NB4 (cell line): Measurements from ENCODE around the gene DCC.

Experiments
- DNase-seq: peaks from one replicate; pipeline ENCODE4 v3.0.0; 2010; ENCODE audit warnings: low read depth
- H3K4me3 ChIP-seq: one replicate; pipeline ENCODE4 v1.5.1; 2011; ENCODE audit warnings: mild to moderate bottlenecking, low read depth, low read length, moderate library complexity
- MYC ChIP-seq: IDR thresholded peaks from 2 replicates; pipeline ENCODE4 v1.6.1; 2011; ENCODE audit warnings: low read depth, low read length
- POLR2A ChIP-seq: IDR thresholded peaks from 2 replicates; pipeline ENCODE4 v1.6.1; 2011; ENCODE audit warnings: mild to moderate bottlenecking; ENCODE audit not compliant: insufficient read length; ENCODE audit errors: extremely low read depth
- TF ChIP-seq, protein P1 (sequence below): IDR thresholded peaks from 2 replicates; pipeline ENCODE4 v1.6.1; 2011; ENCODE audit warnings: low read depth, low read length
- TF ChIP-seq, protein P2 (sequence below): IDR thresholded peaks from one replicate; pipeline ENCODE4 v1.5.1; 2012; ENCODE audit warnings: low read depth, low read length

Gene DCC

DNA sequence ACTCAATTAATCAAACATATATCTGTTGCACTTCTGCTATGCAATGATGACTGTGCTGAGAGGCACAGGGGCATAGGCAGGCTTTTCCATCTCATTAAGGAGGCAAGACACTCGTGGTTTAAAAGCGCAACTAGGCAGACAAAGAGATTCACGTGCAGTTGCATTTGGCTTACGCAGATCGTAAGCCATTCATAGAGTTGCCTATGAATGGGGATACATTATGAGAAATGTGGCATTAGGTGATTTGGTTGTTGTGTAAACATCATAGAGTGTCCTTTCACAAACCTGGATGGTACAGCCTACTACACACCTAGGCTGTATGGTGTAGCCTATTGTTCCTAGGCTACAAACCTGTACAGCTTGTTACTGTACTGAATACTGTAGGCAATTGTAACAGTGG is 284.7 kb downstream of the DCC start:
- no peak overlapping the region for H3K4me3 ChIP-seq
- DNase-seq: no peak
- TF ChIP-seq, protein P1, sequence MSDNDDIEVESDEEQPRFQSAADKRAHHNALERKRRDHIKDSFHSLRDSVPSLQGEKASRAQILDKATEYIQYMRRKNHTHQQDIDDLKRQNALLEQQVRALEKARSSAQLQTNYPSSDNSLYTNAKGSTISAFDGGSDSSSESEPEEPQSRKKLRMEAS: no peak
- TF ChIP-seq MYC (no peak), POLR2A (no peak)
- TF ChIP-seq, protein P2, sequence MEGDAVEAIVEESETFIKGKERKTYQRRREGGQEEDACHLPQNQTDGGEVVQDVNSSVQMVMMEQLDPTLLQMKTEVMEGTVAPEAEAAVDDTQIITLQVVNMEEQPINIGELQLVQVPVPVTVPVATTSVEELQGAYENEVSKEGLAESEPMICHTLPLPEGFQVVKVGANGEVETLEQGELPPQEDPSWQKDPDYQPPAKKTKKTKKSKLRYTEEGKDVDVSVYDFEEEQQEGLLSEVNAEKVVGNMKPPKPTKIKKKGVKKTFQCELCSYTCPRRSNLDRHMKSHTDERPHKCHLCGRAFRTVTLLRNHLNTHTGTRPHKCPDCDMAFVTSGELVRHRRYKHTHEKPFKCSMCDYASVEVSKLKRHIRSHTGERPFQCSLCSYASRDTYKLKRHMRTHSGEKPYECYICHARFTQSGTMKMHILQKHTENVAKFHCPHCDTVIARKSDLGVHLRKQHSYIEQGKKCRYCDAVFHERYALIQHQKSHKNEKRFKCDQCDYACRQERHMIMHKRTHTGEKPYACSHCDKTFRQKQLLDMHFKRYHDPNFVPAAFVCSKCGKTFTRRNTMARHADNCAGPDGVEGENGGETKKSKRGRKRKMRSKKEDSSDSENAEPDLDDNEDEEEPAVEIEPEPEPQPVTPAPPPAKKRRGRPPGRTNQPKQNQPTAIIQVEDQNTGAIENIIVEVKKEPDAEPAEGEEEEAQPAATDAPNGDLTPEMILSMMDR: no peak

DNA sequence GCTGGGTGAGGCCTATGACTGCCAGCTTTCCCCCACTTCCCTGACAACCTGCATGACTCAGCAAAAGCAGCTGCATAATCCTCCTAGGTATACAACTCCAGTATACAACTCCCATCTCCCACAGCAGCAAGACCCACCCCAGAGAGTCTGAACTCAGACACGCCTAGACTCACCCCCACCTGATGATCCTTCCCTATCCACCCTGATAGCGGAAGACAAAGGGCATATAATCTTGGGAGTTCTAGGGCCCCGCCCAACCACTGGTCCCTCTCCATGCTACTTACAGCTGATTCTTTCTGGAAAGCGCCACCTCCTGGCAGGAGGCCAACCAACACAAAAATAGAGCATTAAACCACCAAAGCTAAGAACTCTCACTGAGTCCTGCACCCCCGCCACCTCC is 296.5 kb downstream of the DCC start:
- TF ChIP-seq MYC (no peak), POLR2A (no peak)
- TF ChIP-seq, protein P1: no peak
- TF ChIP-seq, protein P2: no peak
- peak; percentile 4 for DNase-seq
- no peak overlapping the region for H3K4me3 ChIP-seq

DNA sequence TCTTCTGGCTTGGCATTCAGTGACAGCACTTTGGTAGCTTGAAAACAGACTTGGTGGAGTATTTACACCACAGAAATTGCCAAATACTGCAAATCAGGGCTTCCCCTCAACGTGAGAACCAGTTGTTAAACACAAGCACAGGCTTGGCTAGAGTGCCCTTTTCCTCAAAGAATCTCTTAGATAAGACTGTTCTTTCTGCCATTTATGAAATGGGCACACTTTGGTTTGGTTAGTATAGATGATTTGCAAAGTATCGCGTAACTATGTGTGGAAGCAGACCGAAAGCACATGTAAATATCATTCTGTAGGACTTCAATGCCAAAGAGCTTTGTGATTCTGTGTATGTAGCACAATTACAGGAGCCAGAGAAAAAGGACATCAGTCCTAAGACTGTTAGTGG is 308.2 kb downstream of the DCC start:
- TF ChIP-seq POLR2A: no peak
- TF ChIP-seq, protein P2: no peak
- TF ChIP-seq, protein P1: no peak
- no peak for TF ChIP-seq MYC
- DNase-seq: no peak
- no peak overlapping the region for H3K4me3 ChIP-seq

DNA sequence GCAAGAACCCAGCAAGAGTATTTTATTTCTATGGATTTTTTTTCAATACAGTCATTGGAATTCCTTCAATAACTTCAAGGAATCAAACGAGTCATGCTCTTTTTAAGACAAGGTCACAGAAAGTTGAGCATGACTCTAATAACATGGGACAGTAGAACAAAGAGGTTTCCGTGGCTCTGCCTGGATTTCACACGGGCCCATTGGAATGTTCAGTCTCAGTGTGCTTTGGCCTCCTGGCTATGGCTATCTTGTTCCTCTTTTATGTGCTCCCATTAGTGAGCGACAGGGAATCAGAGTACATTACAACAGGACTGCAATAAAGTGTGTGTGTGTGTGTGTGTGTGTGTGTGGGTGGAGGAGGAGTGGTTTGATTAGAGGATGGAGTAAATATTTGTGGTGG is 312.4 kb downstream of the DCC start:
- no peak for TF ChIP-seq MYC
- no peak for TF ChIP-seq POLR2A
- TF ChIP-seq, protein P1: no peak
- TF ChIP-seq, protein P2: no peak

DNA sequence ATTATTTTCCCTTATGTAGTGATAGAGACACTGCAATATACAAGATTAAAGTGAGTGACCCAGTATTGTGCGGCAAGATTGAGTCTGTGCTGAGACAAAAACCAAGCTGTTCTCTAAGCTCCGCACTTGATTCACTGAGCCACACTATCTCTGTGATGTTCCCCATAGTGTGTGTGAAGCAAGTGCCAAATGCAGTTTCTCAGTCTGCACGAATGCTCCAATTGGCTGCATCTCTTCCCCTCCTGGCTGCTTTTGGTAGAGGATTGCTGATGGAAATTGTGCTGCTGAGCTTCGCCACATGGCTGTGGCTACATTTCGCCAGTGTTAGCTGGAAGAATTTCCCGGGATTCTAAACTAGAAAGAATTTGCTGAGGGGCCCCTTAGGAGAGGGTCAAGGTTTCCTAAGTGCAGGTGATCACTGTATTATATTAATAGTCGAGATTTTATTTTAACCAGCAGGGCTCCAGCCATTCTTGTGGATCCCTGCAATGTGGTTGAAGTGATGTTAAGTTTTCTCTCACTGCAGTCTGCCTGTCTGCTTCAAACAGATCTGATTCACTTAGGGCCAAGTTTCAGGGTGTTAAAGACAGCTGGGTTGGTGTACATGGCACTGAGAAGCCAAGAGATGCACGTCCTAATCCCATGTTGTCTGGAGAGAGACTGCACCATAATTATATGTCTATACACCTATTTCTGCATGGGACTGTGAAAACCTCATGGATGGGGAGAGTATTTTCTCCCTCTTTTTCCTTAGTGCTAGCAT is 317.2 kb downstream of the DCC start:
- TF ChIP-seq, protein P1: no peak
- TF ChIP-seq POLR2A (no peak), MYC (no peak)
- TF ChIP-seq, protein P2: no peak
- no peak overlapping the region for H3K4me3 ChIP-seq
- no peak for DNase-seq

More for the DNA sequence above, 312.4 kb downstream of the DCC start:
- H3K4me3 ChIP-seq: no peak overlapping the region
- DNase-seq: no peak
